PFSK-1 (cell line): ENCODE data around the gene FAIM2.

ENCODE experiments used
- FOXP2 ChIP-seq: optimal IDR thresholded peaks from 2 replicates; pipeline ENCODE3; 2011; ENCODE audit warnings: borderline replicate concordance, control low read depth, inconsistent platforms; ENCODE audit not compliant: insufficient read depth; ENCODE audit errors: extremely low read length, extremely low read depth
- POLR2AphosphoS5 ChIP-seq: IDR thresholded peaks from 2 replicates; pipeline ENCODE4 v1.6.1; 2012; ENCODE audit warnings: low read depth, mild to moderate bottlenecking, control low read depth, low read length, moderate library complexity
- REST ChIP-seq, 2 experiments: IDR thresholded peaks; 2 replicates each; pipeline versions ENCODE4 v1.6.1 to v1.8.0; 2011 to 2012; ENCODE audit warnings: low read depth in 2 of 2, low read length in 2 of 2, control low read depth in 1 of 2, inconsistent platforms in 1 of 2, mild to moderate bottlenecking in 1 of 2, moderate library complexity in 1 of 2; ENCODE audit not compliant: insufficient read depth in 1 of 2
- TAF1 ChIP-seq: IDR thresholded peaks from 2 replicates; pipeline ENCODE4 v1.6.1; 2012; ENCODE audit warnings: low read length, control low read depth, borderline replicate concordance; ENCODE audit not compliant: insufficient read depth

GRCh38 chr12:49854976-49855375 lies 48.7 kb downstream of the FAIM2 start:
- TF ChIP-seq TAF1 (no peak), POLR2AphosphoS5 (no peak), REST (IDR thresholded peaks at IDR 0.05; ENCODE audit: insufficient read depth in 1 of 2, low read depth in 2 of 2, low read length in 2 of 2) (no peak), FOXP2 (no peak)
